Iris pigment epithelial cell (primary cell): ENCODE measurements around the gene ARMH3.

Source experiments
- DNase-seq: peaks from one replicate; pipeline ENCODE4 v3.0.0-alpha.2; 2011; ENCODE audit warnings: low read depth

Gene ARMH3

DNA sequence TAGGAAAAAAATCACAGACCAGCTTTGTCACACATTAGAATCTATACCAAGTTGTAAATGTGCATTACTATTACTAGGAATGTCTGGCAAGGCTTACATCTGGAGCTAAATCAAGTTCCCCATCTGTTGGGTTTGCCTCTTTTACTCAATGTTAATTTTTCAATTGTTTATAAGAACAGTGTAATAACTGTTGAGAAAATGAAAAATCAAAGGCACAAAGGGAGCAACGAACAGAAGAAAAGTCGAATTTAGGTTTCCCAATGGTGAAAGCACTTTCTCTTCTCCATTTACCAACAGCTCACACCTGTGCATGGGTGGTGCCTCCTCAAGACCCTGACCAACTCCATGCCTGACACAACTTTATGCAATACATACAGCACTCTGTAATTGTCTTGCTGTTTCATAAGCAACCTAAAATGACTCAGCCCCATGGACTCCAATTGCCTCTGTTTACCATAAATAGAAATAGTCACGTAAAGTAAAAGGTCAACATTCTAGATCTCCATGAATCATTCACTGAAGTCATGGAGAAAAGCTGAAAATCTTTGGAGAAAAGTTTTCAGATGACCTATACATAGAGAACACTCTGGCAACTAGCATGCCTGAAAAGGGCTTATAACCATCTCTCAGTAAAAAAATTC lies 116.8 kb downstream of the ARMH3 start:
- peak; percentile 98 for DNase-seq

DNA sequence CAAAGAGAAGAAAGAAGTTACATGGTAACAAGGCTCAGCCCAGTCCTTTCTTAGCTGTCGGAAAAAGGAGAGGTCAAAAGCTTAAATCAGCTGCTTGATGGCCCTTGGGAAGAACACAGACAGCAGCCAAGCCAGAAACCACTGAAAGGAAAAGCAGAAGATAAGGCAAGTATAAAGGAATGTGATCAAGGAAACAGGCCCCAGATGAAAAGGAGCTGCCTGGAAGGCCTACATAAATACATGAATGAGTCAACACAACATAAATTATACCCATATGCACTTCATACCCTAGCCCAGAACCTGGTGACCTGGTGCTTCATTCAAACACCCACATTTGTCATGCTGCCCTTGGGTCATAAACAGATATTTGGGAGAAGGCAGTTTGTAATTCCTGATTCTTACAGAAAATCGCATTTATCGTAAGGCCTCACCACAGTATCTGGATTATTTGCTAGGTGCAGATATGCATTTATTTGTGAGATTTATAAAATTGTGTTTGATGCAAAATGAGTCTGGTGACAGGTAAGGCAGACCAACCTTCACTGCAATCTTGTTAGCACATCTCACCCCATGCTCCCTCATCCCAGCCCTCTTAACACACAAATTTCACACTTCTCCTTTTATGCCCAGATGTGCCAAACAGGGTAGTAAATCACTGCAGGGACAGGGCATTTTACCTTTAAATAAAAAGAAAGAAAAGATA lies 117.5 kb downstream of the ARMH3 start:
- peak; percentile 95 for DNase-seq

GRCh38 chr10:101935431-101935830 lies 120.5 kb downstream of the ARMH3 start:
- no peak for DNase-seq

- DNase-seq: no peak
Measured at GRCh38 chr10:101934686-101935305, 121.2 kb downstream of the ARMH3 start.

DNA sequence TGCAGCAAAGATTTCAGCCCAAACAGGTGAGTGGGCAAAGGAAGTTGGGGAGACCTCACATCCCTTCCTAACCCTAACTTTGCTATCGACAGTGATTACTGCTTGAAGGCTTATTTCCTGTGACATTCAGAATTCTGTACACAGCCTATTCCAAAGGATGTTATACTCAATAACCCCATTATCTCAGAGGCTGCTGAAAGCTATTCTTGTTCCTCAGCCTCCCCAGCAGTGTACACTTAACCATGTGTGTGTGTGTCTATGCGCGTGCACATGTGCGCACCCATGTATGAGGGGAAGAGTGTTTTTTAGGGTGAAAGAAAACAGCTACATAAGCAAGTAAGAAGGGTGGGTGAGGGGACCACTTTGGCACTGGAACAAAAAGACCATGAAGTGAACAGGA lies 122.0 kb downstream of the ARMH3 start:
- DNase-seq: no peak

- DNase-seq: no peak
Measured at GRCh38 chr10:101932183-101932582, 123.8 kb downstream of the ARMH3 start.

- DNase-seq: no peak
Measured at GRCh38 chr10:101925027-101925426, 130.9 kb downstream of the ARMH3 start.

- DNase-seq: no peak
Measured at GRCh38 chr10:101923256-101923655, 132.7 kb downstream of the ARMH3 start.

DNA sequence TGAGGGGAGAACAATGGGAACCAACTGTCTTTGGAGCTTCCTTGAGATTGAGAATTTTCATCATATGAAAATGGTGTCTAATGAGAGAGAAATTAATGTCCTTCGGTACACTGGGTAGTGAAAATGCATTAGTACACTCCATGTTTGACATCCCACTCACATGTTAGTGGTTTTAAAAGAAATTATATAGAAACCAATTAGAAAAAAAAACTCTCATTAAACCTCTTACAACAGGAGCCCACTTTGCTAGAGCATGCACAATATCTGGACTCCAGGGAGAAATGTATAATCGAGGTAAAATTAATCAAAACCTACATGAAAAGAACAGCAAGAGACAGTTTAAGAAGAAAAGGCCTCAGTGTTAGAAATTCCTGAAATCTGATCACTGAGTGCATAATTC lies 133.1 kb downstream of the ARMH3 start:
- DNase-seq: no peak

- no peak for DNase-seq
Measured at GRCh38 chr10:101920546-101920945, 135.4 kb downstream of the ARMH3 start.

DNA sequence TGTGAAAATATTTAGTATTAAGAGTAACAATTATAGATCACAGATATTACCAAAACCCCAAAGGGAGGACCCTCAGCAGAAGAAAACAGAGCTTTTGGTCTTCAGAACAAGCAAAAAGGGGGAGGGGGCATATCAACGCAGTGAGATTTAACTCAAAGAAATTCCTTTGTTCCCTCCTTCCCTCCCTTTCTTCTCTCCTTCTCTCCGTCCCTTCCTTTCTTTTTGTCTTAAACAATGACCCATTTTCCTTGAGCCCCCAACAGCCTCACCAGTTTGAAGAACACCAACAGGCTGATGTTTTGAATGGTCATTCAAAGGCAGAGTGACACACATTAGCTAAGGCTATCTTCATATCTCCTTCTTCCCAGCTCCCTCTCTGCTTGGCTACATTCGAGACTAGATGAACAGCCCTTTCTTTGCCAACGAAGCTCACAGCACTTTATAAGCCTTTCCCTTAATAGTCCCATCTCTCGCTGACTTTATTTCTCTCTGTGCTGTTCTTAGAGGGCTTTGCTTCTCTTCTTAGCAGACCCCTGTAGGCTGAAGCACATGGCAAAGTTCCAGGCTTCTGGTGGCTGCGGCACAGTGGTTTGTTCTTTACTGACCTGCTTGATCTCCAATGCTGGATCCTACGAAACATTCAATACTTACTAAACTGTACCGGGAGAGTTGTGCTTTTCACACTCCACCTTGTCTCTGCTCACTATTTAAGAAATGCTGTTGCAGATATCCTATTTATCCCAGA lies 136.8 kb downstream of the ARMH3 start:
- DNase-seq: no peak

GRCh38 chr10:101912561-101913179 lies 143.3 kb downstream of the ARMH3 start:
- no peak for DNase-seq

DNA sequence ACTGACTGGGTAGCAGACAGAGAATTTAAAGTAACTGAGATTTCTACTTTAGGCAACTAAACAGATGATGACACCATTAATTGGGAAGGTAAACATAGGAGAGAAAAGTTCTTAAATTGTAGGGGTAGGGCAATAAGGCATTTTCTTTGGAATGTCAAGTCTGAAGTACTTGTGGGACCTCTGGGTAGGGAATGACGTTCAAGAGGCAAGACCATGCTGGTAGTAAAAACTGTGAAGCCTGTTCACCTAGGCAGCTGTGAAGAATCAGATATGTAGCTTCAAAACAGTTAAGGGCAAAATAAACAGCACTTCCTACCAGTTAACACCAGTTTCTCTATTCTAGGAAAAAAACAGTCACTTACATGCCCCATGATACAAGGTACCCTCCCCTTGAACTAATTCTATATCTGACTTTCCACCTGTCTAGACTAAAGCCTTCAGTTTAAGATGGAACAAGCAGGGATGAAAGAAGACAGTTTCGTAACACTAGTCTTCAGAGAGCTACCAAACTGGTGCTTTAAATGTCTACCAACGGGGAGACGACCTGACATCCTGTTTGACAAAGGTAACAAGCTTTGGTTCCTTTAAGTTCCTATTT lies 149.3 kb downstream of the ARMH3 start:
- no peak for DNase-seq

- peak; percentile 28 for DNase-seq
Measured at GRCh38 chr10:101905251-101905650, 150.7 kb downstream of the ARMH3 start.

GRCh38 chr10:101903827-101904550 lies 152.0 kb downstream of the ARMH3 start:
- DNase-seq: no peak

GRCh38 chr10:101902820-101903145 lies 153.2 kb downstream of the ARMH3 start:
- DNase-seq: no peak

DNA sequence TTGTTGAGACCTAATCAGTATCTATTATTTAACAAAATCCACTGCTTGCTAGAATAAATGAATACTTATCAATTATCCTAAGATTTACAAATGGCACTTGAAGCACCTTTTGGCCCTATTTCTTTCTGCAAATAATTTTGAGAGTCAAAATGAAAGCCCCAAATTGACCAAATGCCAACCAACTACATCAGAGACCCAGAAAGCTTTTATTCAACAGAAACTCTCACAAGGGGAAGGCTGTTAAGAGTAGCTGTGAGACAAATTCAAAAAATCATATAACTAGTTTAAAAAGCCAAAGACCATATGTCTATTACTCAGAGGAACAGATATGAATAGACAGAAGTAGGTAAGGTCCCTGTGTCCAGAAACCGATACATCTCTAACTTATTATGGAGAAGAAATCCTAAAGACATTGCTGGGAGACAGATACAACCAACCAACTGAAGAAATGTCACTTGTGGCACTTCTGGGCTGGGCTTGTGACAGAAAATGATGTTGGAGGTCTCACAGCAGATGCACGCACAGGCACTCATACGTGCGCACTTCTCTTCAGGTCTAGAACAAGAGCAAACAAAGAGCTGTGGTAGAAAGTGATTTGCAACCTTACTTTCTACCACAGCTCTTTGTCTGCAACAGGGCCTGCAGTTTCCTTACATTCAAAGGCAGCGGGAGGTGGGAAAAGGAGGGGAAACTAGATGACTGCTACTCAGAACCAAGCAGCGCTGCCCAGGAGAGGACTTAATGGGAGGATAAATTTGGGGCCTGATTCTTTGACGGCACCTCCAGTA lies 153.7 kb downstream of the ARMH3 start:
- DNase-seq: no peak

DNA sequence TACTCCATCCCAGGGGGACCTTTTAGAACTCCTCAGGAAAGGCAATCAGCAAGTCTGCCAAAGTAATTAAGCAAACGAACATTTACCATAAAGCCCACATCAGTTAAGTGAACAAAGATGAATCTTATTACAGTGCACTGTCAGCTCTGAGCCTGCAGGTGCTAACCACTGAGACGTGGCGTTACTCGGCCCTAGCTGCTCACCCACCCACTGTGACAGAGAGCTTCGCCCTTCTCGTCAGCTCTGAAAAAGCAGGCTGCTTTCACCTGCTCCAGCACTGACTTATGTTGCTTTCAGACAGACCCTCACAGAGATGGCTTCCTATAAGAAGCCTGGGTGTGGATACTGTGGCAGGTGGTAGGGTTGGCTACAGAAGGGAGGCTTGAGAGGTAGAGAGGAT lies 154.6 kb downstream of the ARMH3 start:
- no peak for DNase-seq

DNA sequence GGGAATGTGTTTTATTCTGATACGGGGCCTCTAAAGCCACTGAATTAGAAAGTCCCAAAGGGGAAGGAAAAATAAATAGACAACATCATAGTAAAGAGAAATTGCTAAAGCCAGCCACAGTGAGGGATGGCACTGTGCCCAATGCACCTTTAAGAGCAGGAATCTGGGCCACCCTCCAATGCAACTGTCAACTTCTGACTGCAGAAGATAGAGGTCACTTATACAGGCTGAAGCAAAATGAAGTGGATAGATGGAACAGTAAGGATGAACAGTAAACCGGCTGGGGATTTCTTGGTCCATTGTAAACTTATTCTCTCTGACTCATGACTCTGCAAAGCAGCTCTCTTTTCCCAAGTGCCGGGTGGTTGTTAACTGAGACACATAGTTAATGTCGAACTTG lies 158.3 kb downstream of the ARMH3 start:
- peak; percentile 59 for DNase-seq

DNA sequence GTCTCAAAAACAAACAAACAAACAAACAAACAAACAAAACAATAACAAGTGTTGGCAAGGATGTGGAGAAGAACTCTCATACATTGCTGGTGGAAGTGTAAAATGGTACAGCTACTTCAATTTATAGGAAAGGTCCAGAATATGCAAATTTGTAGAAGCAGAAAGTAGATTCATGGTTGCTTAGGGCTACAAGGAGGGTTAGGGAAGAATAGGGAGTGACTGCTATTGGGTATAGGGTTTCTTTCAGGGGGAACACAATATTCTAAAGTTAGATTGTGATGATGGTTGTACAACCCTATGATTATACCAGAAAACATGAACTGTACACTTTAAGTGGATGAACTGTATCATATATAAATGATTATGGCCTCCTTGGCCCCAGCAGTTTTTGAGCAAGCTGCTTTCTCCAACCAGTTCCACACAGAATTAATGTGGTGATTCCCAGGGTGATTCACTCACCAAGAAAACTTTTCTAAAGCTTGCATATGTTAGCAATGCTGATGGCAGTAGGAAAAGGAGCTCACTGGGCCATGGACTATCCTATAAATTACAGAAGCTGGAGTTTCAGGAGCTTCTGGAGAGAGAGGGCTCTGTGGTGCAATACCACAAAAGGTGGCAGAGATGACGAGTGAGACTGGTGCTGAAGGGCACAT lies 159.6 kb downstream of the ARMH3 start:
- DNase-seq: peak; percentile 14
